NCI-H1048 (cell line): ENCODE results near the gene ABCB8.

Experiments
- DNase-seq: peaks from one replicate; lab custom pipeline; 2025; lab: John Stamatoyannopoulos, UW

The ABCB8 gene

DNA sequence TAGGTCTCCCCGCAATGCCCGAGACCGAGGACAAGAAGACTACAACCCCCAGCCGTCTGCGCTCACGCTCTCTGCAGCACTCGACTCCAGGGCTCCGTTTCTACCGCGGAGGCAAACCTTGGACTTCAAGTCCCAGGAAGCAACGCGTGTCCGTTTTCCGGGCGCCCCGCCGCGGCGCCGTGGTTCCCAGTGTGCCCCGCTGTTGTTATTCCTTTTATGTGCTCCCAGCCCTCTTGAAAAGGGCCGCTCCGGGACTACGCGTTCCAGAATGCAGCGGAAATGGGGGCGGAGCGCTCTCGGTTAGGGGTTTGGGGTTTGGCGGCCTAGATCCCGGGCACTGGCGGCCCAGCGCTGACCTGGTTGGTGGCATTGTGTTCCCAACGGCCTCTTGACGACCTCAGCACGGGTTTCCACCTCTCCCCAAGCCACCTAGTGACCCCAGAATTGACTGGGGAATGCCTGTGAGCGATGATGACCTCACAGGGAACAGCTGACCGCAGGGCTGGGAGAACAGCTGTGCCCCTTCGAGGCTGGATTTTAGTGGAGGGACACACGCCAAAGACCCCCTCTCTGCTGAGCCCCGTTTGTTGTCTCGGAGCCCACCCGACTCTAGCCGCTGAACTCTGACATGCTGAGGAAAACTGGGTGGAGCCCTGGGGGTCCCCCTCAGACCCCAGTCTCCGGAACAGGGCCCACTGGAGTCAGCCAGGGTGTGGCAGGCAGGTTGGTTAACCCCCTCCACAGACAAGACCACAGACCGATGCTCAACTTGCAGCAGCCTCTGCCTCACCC, 29.9 kb downstream of the ABCB8 start:
- DNase-seq, result peak; percentile 99

- DNase-seq, result no peak
Measured at GRCh38 chr7:151058781-151059366, 30.6 kb downstream of the ABCB8 start.

DNA sequence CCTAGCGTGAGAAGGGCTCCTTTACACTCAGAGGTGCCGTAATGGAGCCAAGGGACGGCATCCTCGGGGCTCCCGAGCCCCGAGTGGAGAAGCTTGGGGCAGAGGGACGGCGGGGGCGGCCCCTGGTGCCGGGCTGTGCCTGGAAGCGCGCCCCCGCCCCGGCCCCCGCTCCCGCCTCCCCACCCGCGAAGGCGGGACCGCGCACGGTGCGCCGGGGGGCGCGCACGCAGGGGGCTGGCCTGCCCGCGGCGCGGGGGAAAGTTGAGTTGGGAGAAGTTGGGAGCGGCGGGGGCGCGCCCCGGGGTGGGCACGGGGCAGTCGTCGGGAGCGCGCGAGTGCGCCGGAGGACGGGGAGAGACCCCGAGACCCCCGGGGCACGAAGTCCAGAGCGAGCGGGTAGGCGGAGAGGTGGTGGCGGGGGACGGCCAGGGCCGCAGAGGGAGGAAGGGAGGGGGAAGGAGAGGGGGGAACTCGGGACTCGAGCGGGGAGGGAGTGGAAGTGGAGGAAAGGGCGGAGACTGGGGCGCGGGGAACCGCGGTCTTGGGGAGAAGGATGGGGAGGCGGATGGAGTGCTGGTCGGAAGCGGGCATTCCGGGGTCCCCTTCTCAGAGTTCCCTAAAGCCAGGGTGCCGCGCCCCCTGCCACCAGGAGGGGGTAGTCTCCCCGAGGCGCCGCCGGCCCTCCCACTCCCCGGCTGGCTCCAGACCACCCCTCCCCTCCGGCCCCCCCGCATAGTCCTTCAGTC, 31.3 kb downstream of the ABCB8 start, which contains the start of gene SLC4A2:
Gene SLC4A2, plus strand, starts transcription at position 223 of the 746 bp plus-strand sequence. CDS start 2,399 bp downstream, outside the sequence.
- DNase-seq, result no peak

GRCh38 chr7:151060113-151060415, 31.8 kb downstream of the ABCB8 start:
- DNase-seq, result no peak

- DNase-seq, result no peak
Measured at GRCh38 chr7:151060416-151061212, 32.4 kb downstream of the ABCB8 start.

DNA sequence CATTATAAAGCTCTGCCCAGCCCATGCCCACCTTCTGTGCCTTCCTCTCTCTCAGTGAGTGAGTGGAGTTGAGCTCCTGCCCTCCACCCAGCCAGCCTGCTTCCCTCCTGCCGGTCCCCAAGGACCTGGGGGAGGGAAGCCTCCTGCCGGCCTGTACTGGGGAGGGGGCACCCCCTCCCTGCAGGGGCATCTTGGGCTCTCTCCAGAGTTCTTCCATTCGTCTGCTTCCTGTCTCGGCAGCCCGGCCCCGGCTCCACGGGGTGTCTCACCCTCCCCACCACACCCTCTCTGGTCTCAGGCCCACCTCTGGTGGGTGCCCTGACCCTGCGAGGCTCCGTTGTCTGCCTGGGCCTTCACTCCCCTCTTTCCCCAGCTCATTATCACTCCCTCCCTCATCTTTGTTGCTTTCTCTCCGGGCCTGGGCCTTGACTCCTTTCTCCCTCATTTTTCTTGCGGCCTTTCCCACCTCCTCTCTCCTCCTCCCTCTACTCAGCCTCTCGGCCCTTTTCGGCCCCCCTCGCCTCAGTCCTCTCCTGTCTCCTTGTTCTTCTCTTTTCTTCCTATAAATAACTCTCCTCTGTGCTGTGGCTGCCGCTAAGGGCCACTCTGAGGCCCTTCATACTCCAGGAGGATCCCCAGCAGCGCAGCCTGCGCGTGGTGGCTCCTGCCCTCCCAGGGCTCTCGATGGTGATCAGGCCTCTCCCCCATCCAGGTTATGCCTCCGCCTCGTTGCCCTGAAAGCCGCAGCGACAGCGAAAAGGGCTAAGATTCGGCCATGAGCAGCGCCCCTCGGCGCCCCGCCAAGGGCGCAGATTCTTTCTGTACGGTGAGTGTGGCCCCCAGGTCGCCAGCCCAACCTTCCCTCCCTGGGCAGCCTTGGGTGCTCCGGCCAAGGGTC, 33.2 kb downstream of the ABCB8 start:
- DNase-seq, result no peak

DNA sequence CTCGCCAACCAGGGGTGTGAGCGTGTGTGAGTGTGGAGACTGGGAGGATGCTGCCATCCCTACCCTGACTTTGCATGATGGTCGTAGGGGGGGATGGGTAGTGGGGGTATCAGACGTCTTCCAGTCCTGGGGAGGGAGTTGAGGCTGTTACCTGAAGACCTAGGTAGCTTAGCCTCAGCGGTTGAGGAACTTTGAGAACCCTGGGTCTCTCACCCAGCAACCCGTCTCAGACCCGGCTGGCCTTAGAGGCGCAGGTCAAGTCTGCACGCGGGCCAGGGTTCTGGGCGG, 33.8 kb downstream of the ABCB8 start:
- no peak for DNase-seq

DNA sequence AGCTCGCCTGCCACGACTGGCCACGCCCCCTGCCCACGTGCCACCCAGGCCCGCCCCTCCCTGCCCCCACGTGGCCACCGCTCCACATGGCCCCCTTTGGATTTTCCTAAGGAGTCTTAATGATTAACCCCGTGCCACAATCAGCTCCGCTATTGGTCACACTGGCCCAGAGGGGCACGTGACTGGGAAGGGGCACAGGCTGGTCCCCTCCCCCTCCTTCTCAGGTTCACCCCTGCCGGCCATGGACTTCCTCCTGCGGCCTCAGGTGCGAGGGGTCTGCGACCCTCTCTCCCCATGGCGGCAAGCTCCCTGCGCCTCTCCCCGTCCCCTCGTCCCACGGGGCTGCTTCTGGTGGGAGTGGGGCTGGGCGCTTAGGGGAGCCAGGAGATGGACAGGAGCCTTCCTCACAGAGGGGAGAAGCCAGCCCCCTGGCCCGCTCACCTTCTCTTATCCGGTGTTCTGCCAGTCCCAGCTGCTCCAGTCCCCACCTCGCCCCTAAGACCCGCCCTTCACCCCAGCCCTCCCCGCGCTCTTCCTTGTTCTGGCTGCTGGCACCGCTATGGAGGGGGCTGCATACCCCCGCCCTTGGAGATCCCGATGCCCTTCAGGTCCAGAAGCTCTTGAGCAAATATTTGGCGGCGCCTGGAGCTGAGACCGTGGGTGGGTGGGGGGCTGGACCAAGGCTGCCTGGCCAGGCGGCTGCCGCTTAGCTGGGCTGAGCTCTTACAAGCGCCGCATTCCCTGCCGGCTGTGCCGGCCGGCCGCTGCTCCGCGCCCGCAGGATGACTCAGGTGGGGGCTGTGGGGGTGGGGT, 34.4 kb downstream of the ABCB8 start:
- DNase-seq, result no peak

- DNase-seq, result no peak
Measured at GRCh38 chr7:151063212-151063561, 34.9 kb downstream of the ABCB8 start.

DNA sequence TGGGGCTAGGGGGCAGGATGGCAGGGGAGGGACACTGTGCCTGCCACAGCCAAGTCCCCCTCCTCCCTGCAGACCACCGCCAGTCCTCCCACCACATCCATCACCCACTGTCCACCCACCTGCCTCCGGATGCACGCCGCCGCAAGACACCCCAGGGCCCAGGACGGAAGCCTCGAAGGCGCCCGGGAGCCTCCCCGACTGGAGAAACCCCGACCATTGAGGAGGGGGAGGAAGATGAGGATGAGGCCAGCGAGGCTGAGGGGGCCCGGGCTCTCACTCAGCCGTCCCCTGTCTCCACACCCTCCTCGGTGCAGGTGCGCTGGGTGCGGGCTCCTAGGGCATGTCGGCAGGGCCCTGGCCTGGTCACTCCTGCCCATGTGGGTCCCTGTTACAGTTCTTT, 36.2 kb downstream of the ABCB8 start:
- no peak for DNase-seq

- no peak for DNase-seq
Measured at GRCh38 chr7:151064993-151065392, 36.7 kb downstream of the ABCB8 start.

- DNase-seq, result no peak
Measured at GRCh38 chr7:151065516-151065915, 37.3 kb downstream of the ABCB8 start.

- no peak for DNase-seq
Measured at GRCh38 chr7:151066273-151066974, 38.2 kb downstream of the ABCB8 start.

GRCh38 chr7:151068069-151068773, 40.0 kb downstream of the ABCB8 start:
- no peak for DNase-seq

DNA sequence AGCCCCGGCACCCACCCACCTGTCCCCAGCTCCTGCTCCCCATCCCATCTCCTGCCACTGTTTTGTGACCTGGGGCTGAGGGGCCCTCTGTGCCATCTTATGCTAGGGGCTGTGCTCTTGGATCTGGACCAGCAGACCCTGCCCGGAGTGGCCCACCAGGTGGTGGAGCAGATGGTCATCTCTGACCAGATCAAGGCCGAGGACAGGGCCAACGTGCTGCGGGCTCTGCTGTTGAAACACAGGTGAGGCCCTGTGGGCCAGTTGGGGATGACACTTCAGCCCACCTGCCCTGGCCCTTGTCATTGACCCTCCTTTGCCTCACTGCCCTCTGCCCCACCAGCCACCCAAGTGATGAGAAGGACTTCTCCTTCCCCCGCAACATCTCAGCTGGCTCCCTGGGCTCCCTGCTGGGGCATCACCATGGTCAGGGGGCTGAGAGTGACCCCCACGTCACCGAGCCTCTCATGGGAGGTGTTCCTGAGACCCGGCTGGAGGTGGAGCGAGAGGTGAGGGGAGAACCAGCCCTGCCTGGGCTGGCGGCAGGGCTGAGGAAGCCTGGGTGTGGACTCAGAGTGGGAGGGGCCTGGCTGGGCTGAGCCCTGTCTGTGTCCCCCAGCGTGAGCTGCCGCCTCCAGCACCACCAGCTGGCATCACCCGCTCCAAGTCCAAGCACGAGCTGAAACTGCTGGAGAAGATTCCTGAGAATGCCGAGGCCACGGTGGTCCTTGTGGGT, 41.8 kb downstream of the ABCB8 start:
- DNase-seq, result no peak

DNA sequence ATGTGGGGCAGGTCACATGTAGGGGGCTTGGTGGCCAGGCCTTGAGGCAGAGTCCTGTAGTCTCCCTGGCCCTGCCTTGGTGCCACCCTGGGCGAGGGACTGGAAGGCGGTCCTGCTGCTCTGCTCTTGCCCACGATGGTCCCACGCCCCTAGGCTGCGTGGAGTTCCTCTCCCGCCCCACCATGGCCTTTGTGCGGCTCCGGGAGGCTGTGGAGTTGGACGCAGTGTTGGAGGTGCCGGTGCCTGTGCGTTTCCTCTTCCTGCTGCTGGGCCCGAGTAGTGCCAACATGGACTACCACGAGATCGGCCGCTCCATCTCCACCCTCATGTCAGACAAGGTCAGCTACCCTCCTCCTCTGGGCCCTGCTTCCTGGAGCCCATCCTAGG, 42.3 kb downstream of the ABCB8 start:
- DNase-seq, result no peak

- DNase-seq, result no peak
Measured at GRCh38 chr7:151071032-151071866, 43.0 kb downstream of the ABCB8 start.

- no peak for DNase-seq
Measured at GRCh38 chr7:151073990-151074389, 45.7 kb downstream of the ABCB8 start.
